IMR-90 (cell line): Measurements from ENCODE around the gene DDX10. TPM values are rescaled to one million over a fixed set of nuclear protein-coding genes. Genes with fewer than 3 reads are reported as not detected.
A peak's percentile ranks its signal among the peaks of the same experiment; 100 is the strongest.

Experiments used
- ATAC-seq: fragments of 200-7000 bp; cut with Tn5 transposase; 2 replicates; pipeline ENCODE4 v1.9.1; 2020; ENCODE audit warnings: low read depth, mild to moderate bottlenecking, moderate library complexity
- BruUV-seq: library from RNA; stranded (reverse); fragments of 400-500 nt; replicated peaks from 2 replicates; lab custom pipeline; 2021; lab: Mats Ljungman, UMichigan
- CTCF ChIA-PET: fragments of 300-600 bp; formaldehyde crosslinking; extraction: SDS; loops from one replicate; lab custom pipeline; 2021; ENCODE audit warnings: antibody characterized with exemption; lab: Yijun Ruan, JAX
- POLR2A ChIA-PET: fragments of 300-600 bp; sonication (Branson Sonifier 250); formaldehyde crosslinking; loops from one replicate; lab custom pipeline; 2022; ENCODE audit warnings: antibody characterized with exemption; ENCODE audit not compliant: unreplicated experiment; lab: Charles Lee
- DNase-seq: peaks from one replicate; pipeline ENCODE4 v3.0.0; 2013
- H2AFZ ChIP-seq: replicated peaks from 2 replicates; pipeline ENCODE3; 2013; ENCODE audit warnings: low read length, mild to moderate bottlenecking; ENCODE audit not compliant: poor library complexity
- H2AK5ac ChIP-seq: 2 replicates; pipeline ENCODE4 v1.6.1; 2013; ENCODE audit warnings: low read depth, low read length, inconsistent platforms
- H2AK9ac ChIP-seq: replicated peaks from 2 replicates; pipeline ENCODE3; 2013; ENCODE audit warnings: mild to moderate bottlenecking, low read depth, low read length, moderate library complexity; ENCODE audit not compliant: poor library complexity
- H2BK120ac ChIP-seq: 2 replicates; pipeline ENCODE4 v1.6.1; 2013; ENCODE audit warnings: low read depth, low read length, inconsistent platforms
- H2BK15ac ChIP-seq: 3 replicates; pipeline ENCODE4 v1.6.1; 2013; ENCODE audit warnings: low read depth, low read length, inconsistent platforms
- H2BK20ac ChIP-seq: 2 replicates; pipeline ENCODE4 v1.6.1; 2013; ENCODE audit warnings: low read depth, mild to moderate bottlenecking, inconsistent platforms, low read length, moderate library complexity
- H2BK5ac ChIP-seq: 2 replicates; pipeline ENCODE4 v1.6.1; 2013; ENCODE audit warnings: mild to moderate bottlenecking, low read depth, low read length, inconsistent platforms; ENCODE audit not compliant: poor library complexity, severe bottlenecking
- H3K14ac ChIP-seq: replicated peaks from 2 replicates; pipeline ENCODE4 v1.6.1; 2013; ENCODE audit warnings: low read depth, low read length, inconsistent platforms
- H3K18ac ChIP-seq: 2 replicates; pipeline ENCODE4 v1.6.1; 2013; ENCODE audit warnings: low read depth, low read length, control low read depth
- H3K23ac ChIP-seq: 2 replicates; pipeline ENCODE4 v1.6.1; 2013; ENCODE audit warnings: low read depth, low read length, inconsistent platforms
- H3K27ac ChIP-seq: 2 replicates; pipeline ENCODE4 v1.5.1; 2013; ENCODE audit warnings: mild to moderate bottlenecking, control low read depth, low read length; ENCODE audit not compliant: insufficient read depth
- H3K27me3 ChIP-seq: 2 replicates; pipeline ENCODE4 v1.6.1; 2013; ENCODE audit warnings: low read length; ENCODE audit not compliant: control insufficient read depth, insufficient read depth
- H3K36me3 ChIP-seq: 2 replicates; pipeline ENCODE4 v1.6.1; 2013; ENCODE audit warnings: low read length, mixed read lengths; ENCODE audit not compliant: control insufficient read depth, insufficient read depth
- H3K4ac ChIP-seq: 2 replicates; pipeline ENCODE4 v1.6.1; 2013; ENCODE audit warnings: low read depth, low read length, inconsistent platforms
- H3K4me1 ChIP-seq: 2 replicates; pipeline ENCODE4 v1.6.1; 2013; ENCODE audit warnings: low read length, mixed read lengths; ENCODE audit not compliant: control insufficient read depth, insufficient read depth
- H3K4me2 ChIP-seq: 2 replicates; pipeline ENCODE4 v1.6.1; 2013; ENCODE audit warnings: low read depth, mild to moderate bottlenecking, control low read depth, low read length, moderate library complexity
- H3K4me3 ChIP-seq: 2 replicates; pipeline ENCODE4 v1.5.1; 2013; ENCODE audit warnings: low read depth, mild to moderate bottlenecking, control low read depth, low read length, moderate library complexity; ENCODE audit not compliant: insufficient read depth
- H3K56ac ChIP-seq: 2 replicates; pipeline ENCODE4 v1.6.1; 2013; ENCODE audit warnings: low read length, inconsistent platforms; ENCODE audit not compliant: insufficient read depth; ENCODE audit errors: extremely low read depth
- H3K79me1 ChIP-seq, 2 experiments: 2 replicates each; pipeline ENCODE4 v1.6.1; 2013; ENCODE audit warnings: low read length in 2 of 2, inconsistent platforms in 1 of 2, low read depth in 1 of 2
- H3K9ac ChIP-seq: 2 replicates; pipeline ENCODE4 v1.6.1; 2013; ENCODE audit warnings: low read depth, low read length, control low read depth
- H3K9me1 ChIP-seq: 2 replicates; pipeline ENCODE4 v1.6.1; 2013; ENCODE audit warnings: low read length, inconsistent platforms; ENCODE audit not compliant: insufficient read depth
- H3K9me3 ChIP-seq: 2 replicates; pipeline ENCODE4 v1.6.1; 2013; ENCODE audit warnings: low read length; ENCODE audit not compliant: control insufficient read depth, insufficient read depth
- H4K20me1 ChIP-seq: 2 replicates; pipeline ENCODE4 v1.6.1; 2013; ENCODE audit warnings: low read length, inconsistent platforms; ENCODE audit not compliant: insufficient read depth
- H4K5ac ChIP-seq: 2 replicates; pipeline ENCODE4 v1.6.1; 2013; ENCODE audit warnings: mild to moderate bottlenecking, low read depth, low read length, control low read depth
- H4K8ac ChIP-seq, 2 experiments: 2 replicates each; pipeline ENCODE4 v1.6.1; 2013; ENCODE audit warnings: low read depth in 2 of 2, low read length in 2 of 2, control low read depth in 1 of 2, inconsistent platforms in 1 of 2
- H4K91ac ChIP-seq: 2 replicates; pipeline ENCODE4 v1.6.1; 2013; ENCODE audit warnings: low read depth, low read length, inconsistent platforms; ENCODE audit not compliant: insufficient read depth
- CEBPB ChIP-seq: IDR thresholded peaks from 2 replicates; pipeline ENCODE4 v1.6.1; 2012; ENCODE audit warnings: low read depth, low read length, improper control_type of control experiment
- FOS ChIP-seq: fragments of 150-350 bp; IDR thresholded peaks from 2 replicates; pipeline ENCODE4 v1.6.1; 2016; ENCODE audit warnings: low read depth, low read length
- WGBS, 2 experiments: methylation state at CpG; one replicate each; pipeline versions ENCODE4 v1.1.5 to v1.1.7; 2013; ENCODE audit warnings: missing lambda C conversion rate in 2 of 2; ENCODE audit not compliant: insufficient read length in 1 of 2; ENCODE audit errors: extremely low coverage in 2 of 2; 5-methylcytosine and 5-hydroxymethylcytosine counted together
- dilution Hi-C: fragments of 300-500 bp; cut with HindIII; formaldehyde crosslinking; loops from one replicate; pipeline ENCODE4 v1.14.3; 2018; ENCODE audit warnings: low sequenced_read_pairs; ENCODE audit not compliant: unreplicated experiment
- in situ Hi-C: fragments of 300-500 bp; cut with MboI; formaldehyde crosslinking; loops from 3 replicates; pipeline ENCODE4 v1.14.3; 2019; ENCODE audit warnings: low sequenced_read_pairs, inconsistent platforms, mixed read lengths
- intact Hi-C: fragments of 100-400 bp; cut with micrococcal nuclease; formaldehyde crosslinking; loops from 2 replicates; pipeline ENCODE4 v1.10.0; 2022
- polyA plus RNA-seq, 3 experiments: library from polyadenylated mRNA; depleted of rRNA; stranded (reverse); fragments of >200 nt; gene quantifications; 2 replicates each; pipeline ENCODE4 v1.2.3, GENCODE V29; 2012; ENCODE audit warnings: low replicate concordance in 1 of 3
- total RNA-seq: library from RNA; depleted of rRNA; stranded (reverse); fragments of >200 nt; gene quantifications from 2 replicates; pipeline ENCODE4 v1.2.3, GENCODE V29; 2012

Gene DDX10
- total and polyA plus RNA-seq, 2 of the 4 experiments (the other 2 are of a cell fraction): 20.0 to 31.9 TPM

- 0 out of 2 replicates have a peak overlapping the region, but pooled peaks have one; percentile 21 for H2AK5ac ChIP-seq
These were observed 251.4 kb downstream of the DDX10 start for GRCh38 chr11:108916290-108916689.

More at GRCh38 chr11:108916290-108916689, 251.4 kb downstream of the DDX10 start:
- Histone ChIP-seq H4K91ac (no peak overlapping the region), H3K27ac (no peak overlapping the region), H3K4ac (no peak overlapping the region), H3K4me3 (no peak overlapping the region), H3K27me3 (no peaks in the 10 kb centered on the region), H2BK15ac (0 out of 3 replicates have a peak overlapping the region, but pooled peaks have one; percentile 82), H3K18ac (peak overlapping the region; percentile 76; the same call in 1 of the 2 replicates), H3K23ac (no peak overlapping the region), H2AK9ac (no peak overlapping the region), H3K36me3 (no peaks in the 10 kb centered on the region), H3K4me2 (peak overlapping the region; percentile 46; the same call in 1 of the 2 replicates), H4K5ac (peak overlapping the region; percentile 68; the same call in 1 of the 2 replicates), H4K8ac (no peak overlapping the region), H4K20me1 (no peaks in the 10 kb centered on the region), H3K56ac (no peak overlapping the region), H3K9me3 (no peaks in the 10 kb centered on the region), H2BK20ac (peak overlapping the region; percentile 85; the same call in 1 of the 2 replicates), H3K79me1 (peaks cover 4 to 14% of the 10 kb centered on the region in 2 experiments; a peak in 3 of 4 replicates), H3K14ac (no peak overlapping the region), H2AFZ (no peak overlapping the region), H2BK5ac (peak overlapping the region; percentile 86), H2BK120ac (peak overlapping the region; percentile 67; the same call in 1 of the 2 replicates), H3K9me1 (peaks cover 5% of the 10 kb centered on the region; the same call in 1 of the 2 replicates), H3K9ac (no peak overlapping the region; the same call in 1 of the 2 replicates), H3K4me1 (peaks cover 16% of the 10 kb centered on the region)
- WGBS, 2 experiments: no CpG with 5 or more reads among the region's 1 CpG
- TF ChIP-seq CEBPB (no peak), FOS (peak; percentile 61; the same call in 1 of the 2 replicates)
- in situ Hi-C loops (no loop called here), dilution Hi-C loops (no loop called here), intact Hi-C loops (no loop called here)
- ChIA-PET POLR2A (no interaction called here), CTCF (no interaction called here)
- ATAC-seq (peak; percentile 69), DNase-seq (peak; percentile 59)
- no TSS peak for BruUV-seq
